ENCODE data around the gene C4BPB.

The C4BPB gene

DNA sequence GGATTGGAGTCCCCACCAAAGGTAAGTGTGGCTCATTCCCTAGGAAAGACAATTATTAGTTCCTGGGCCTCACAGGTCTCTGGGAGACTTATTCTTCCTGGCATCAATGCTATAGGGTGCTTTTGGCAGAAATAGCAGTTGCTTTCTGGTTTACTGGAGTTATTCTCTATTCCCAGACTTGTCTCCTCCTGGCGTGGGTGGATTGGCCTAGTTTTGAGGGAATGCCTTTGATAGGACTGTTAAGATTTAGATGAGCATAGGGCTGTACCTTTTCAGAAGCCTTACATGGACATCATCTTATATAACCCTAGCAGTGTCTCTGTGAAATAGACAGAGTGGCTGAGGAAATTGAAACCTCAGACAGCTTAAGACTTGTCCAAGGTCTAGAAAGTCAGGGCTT lies 26.6 kb upstream of the C4BPB start:
- no peak overlapping the region for H2AFZ ChIP-seq (ENCODE audit: low read length)
- no CpG with 5 or more reads among the region's 1 CpG for WGBS, 2 donors (ENCODE audit: extremely low coverage in 2 of 2, insufficient read length in 2 of 2, insufficient replicate concordance in 1 of 2)
- no peak overlapping the region for H3K4me3 ChIP-seq (ENCODE audit: low read length in 2 of 2)
- no peak overlapping the region for H3K23ac ChIP-seq (ENCODE audit: low read depth, low read length, poor library complexity)
- no peak overlapping the region for H3K4ac ChIP-seq (ENCODE audit: low read length)
- H2BK12ac ChIP-seq (ENCODE audit: low read length) = no peak overlapping the region
- no peak overlapping the region for H2BK120ac ChIP-seq (ENCODE audit: low read depth, low read length)
- H2BK15ac ChIP-seq (ENCODE audit: low read length) = no peak overlapping the region
- no peaks in the 10 kb centered on the region for H3K79me1 ChIP-seq (ENCODE audit: low read depth, low read length)
- H4K91ac ChIP-seq (ENCODE audit: low read depth, low read length, poor library complexity) = no peak overlapping the region
- H3K4me1 ChIP-seq (ENCODE audit: control insufficient read depth in 2 of 2, insufficient read depth in 1 of 2, low read depth in 1 of 2, low read length in 2 of 2) = peaks cover 0 to 1% of the 10 kb centered on the region in 2 donors
- no peak overlapping the region for H3K18ac ChIP-seq (ENCODE audit: low read length)
- H3K27me3 ChIP-seq (ENCODE audit: control insufficient read depth in 3 of 3, insufficient read depth in 3 of 3, low read depth in 1 of 3, low read length in 3 of 3) = no peaks in the 10 kb centered on the region
- no peak overlapping the region for H3K9ac ChIP-seq (ENCODE audit: low read depth, low read length, poor library complexity)
- no peaks in the 10 kb centered on the region for H3K9me3 ChIP-seq (replicated peaks in 1 of 2; ENCODE audit: control insufficient read depth in 2 of 2, insufficient read depth in 1 of 2, low read depth in 1 of 2, low read length in 2 of 2)
- no peak overlapping the region for H4K8ac ChIP-seq (ENCODE audit: low read depth, low read length)
- H2AK5ac ChIP-seq (ENCODE audit: low read depth, low read length) = no peak overlapping the region
- no peak for DNase-seq (ENCODE audit: low spot score)
- H3K36me3 ChIP-seq (replicated peaks in 1 of 2; ENCODE audit: control insufficient read depth in 2 of 2, insufficient read depth in 2 of 2, low read length in 2 of 2) = peaks cover 0 to 3% of the 10 kb centered on the region in 2 donors
- no peak overlapping the region for H3K4me2 ChIP-seq (ENCODE audit: insufficient read depth, low read length, poor library complexity, severe bottlenecking)
- H3K27ac ChIP-seq (replicated peaks; ENCODE audit: low read length) = no peak overlapping the region
- no peak overlapping the region for H3K14ac ChIP-seq (ENCODE audit: low read length)
- H2BK5ac ChIP-seq (ENCODE audit: low read length) = no peak overlapping the region

GRCh38 chr1:207063014-207063413 lies 25.6 kb upstream of the C4BPB start:
- H4K8ac ChIP-seq (ENCODE audit: low read depth, low read length) = no peak overlapping the region
- peaks cover 0 to 1% of the 10 kb centered on the region in 2 donors for H3K4me1 ChIP-seq (ENCODE audit: control insufficient read depth in 2 of 2, insufficient read depth in 1 of 2, low read depth in 1 of 2, low read length in 2 of 2)
- peaks cover 0 to 3% of the 10 kb centered on the region in 2 donors for H3K36me3 ChIP-seq (replicated peaks in 1 of 2; ENCODE audit: control insufficient read depth in 2 of 2, insufficient read depth in 2 of 2, low read length in 2 of 2)
- no peak overlapping the region for H2BK120ac ChIP-seq (ENCODE audit: low read depth, low read length)
- no peak overlapping the region for H2BK12ac ChIP-seq (ENCODE audit: low read length)
- H3K23ac ChIP-seq (ENCODE audit: low read depth, low read length, poor library complexity) = no peak overlapping the region
- WGBS, 2 donors (ENCODE audit: extremely low coverage in 2 of 2, insufficient read length in 2 of 2, insufficient replicate concordance in 1 of 2) = no CpG with 5 or more reads among the region's 5 CpGs
- DNase-seq (ENCODE audit: low spot score) = no peak
- no peak overlapping the region for H3K27ac ChIP-seq (replicated peaks; ENCODE audit: low read length)
- H3K14ac ChIP-seq (ENCODE audit: low read length) = no peak overlapping the region
- no peak overlapping the region for H2BK15ac ChIP-seq (ENCODE audit: low read length)
- no peaks in the 10 kb centered on the region for H3K79me1 ChIP-seq (ENCODE audit: low read depth, low read length)
- no peak overlapping the region for H2AFZ ChIP-seq (ENCODE audit: low read length)
- H3K4ac ChIP-seq (ENCODE audit: low read length) = no peak overlapping the region
- no peaks in the 10 kb centered on the region for H3K9me3 ChIP-seq (replicated peaks in 1 of 2; ENCODE audit: control insufficient read depth in 2 of 2, insufficient read depth in 1 of 2, low read depth in 1 of 2, low read length in 2 of 2)
- H2BK5ac ChIP-seq (ENCODE audit: low read length) = no peak overlapping the region
- no peak overlapping the region for H3K4me2 ChIP-seq (ENCODE audit: insufficient read depth, low read length, poor library complexity, severe bottlenecking)
- no peak overlapping the region for H4K91ac ChIP-seq (ENCODE audit: low read depth, low read length, poor library complexity)
- no peak overlapping the region for H3K9ac ChIP-seq (ENCODE audit: low read depth, low read length, poor library complexity)
- no peak overlapping the region for H2AK5ac ChIP-seq (ENCODE audit: low read depth, low read length)
- no peaks in the 10 kb centered on the region for H3K27me3 ChIP-seq (ENCODE audit: control insufficient read depth in 3 of 3, insufficient read depth in 3 of 3, low read depth in 1 of 3, low read length in 3 of 3)
- no peak overlapping the region for H3K4me3 ChIP-seq (ENCODE audit: low read length in 2 of 2)
- no peak overlapping the region for H3K18ac ChIP-seq (ENCODE audit: low read length)

DNA sequence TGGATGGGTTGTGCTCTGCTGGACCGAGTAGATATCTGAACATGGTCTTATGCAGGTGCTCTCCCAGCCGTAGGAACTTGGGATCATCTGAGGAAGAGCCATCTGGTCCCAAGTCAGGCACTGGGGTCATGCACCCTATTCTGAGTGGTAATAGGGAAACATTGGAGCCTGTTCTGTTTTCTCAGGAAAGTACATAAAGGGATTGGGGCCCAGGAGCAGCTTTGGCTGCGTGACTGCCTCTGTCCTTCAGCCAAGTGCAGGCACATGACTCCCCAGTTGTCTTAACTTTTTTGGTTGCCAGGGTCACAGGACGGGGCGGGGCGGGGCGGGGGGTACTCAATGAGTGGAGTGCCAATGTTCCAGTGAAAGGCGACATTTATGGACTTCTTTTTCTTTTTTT lies 24.1 kb upstream of the C4BPB start:
- Histone ChIP-seq H3K27ac (replicated peaks; ENCODE audit: low read length) (no peak overlapping the region), H3K36me3 (replicated peaks in 1 of 2; ENCODE audit: control insufficient read depth in 2 of 2, insufficient read depth in 2 of 2, low read length in 2 of 2) (peaks cover 3% of the 10 kb centered on the region in 2 donors), H2BK120ac (ENCODE audit: low read depth, low read length) (no peak overlapping the region)

DNA sequence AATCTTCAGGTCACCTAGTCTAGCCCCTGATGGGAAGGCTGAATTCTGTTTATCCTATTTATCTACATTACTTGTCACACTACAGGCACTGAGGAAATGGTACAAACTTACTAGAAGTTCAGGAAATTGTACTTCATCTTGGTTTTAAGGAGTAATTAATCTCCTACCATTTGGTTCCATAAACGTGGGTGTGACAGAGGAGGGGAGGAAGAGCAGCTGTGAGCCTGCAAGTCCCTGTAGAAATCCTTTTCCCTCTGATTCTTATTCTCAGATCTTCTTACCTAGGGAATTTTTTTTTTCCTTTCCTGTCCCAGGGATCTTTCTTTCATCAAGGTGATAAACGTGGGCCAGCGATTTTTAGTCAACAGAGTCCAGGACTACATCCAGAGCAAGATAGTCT lies 21.5 kb upstream of the C4BPB start:
- Histone ChIP-seq H3K36me3 (replicated peaks in 1 of 2; ENCODE audit: control insufficient read depth in 2 of 2, insufficient read depth in 2 of 2, low read length in 2 of 2) (peaks cover 3 to 6% of the 10 kb centered on the region in 2 donors), H3K27ac (replicated peaks; ENCODE audit: low read length) (no peak overlapping the region), H2AK5ac (ENCODE audit: low read depth, low read length) (no peak overlapping the region), H2BK120ac (ENCODE audit: low read depth, low read length) (no peak overlapping the region), H2BK12ac (ENCODE audit: low read length) (no peak overlapping the region), H3K4ac (ENCODE audit: low read length) (no peak overlapping the region), H2BK15ac (ENCODE audit: low read length) (no peak overlapping the region), H4K91ac (ENCODE audit: low read depth, low read length, poor library complexity) (no peak overlapping the region), H3K23ac (ENCODE audit: low read depth, low read length, poor library complexity) (no peak overlapping the region), H3K79me1 (ENCODE audit: low read depth, low read length) (no peaks in the 10 kb centered on the region), H3K14ac (ENCODE audit: low read length) (no peak overlapping the region), H2AFZ (ENCODE audit: low read length) (no peak overlapping the region), H3K27me3 (ENCODE audit: control insufficient read depth in 3 of 3, insufficient read depth in 3 of 3, low read depth in 1 of 3, low read length in 3 of 3) (no peaks in the 10 kb centered on the region), H3K9ac (ENCODE audit: low read depth, low read length, poor library complexity) (no peak overlapping the region), H3K4me2 (ENCODE audit: insufficient read depth, low read length, poor library complexity, severe bottlenecking) (no peak overlapping the region), H3K18ac (ENCODE audit: low read length) (no peak overlapping the region), H3K4me3 (ENCODE audit: low read length in 2 of 2) (no peak overlapping the region), H3K4me1 (ENCODE audit: control insufficient read depth in 2 of 2, insufficient read depth in 1 of 2, low read depth in 1 of 2, low read length in 2 of 2) (no peaks in the 10 kb centered on the region), H4K8ac (ENCODE audit: low read depth, low read length) (no peak overlapping the region), H3K9me3 (replicated peaks in 1 of 2; ENCODE audit: control insufficient read depth in 2 of 2, insufficient read depth in 1 of 2, low read depth in 1 of 2, low read length in 2 of 2) (no peaks in the 10 kb centered on the region), H2BK5ac (ENCODE audit: low read length) (no peak overlapping the region)
- no CpG with 5 or more reads among the region's 3 CpGs for WGBS, 2 donors (ENCODE audit: extremely low coverage in 2 of 2, insufficient read length in 2 of 2, insufficient replicate concordance in 1 of 2)
- no peak for DNase-seq (ENCODE audit: low spot score)

More for the DNA sequence above, 24.1 kb upstream of the C4BPB start:
- no peak overlapping the region for H4K8ac ChIP-seq (ENCODE audit: low read depth, low read length)
- H3K23ac ChIP-seq (ENCODE audit: low read depth, low read length, poor library complexity) = no peak overlapping the region
- no CpG with 5 or more reads among the region's 8 CpGs for WGBS, 2 donors (ENCODE audit: extremely low coverage in 2 of 2, insufficient read length in 2 of 2, insufficient replicate concordance in 1 of 2)
- no peak overlapping the region for H3K4ac ChIP-seq (ENCODE audit: low read length)
- H3K4me2 ChIP-seq (ENCODE audit: insufficient read depth, low read length, poor library complexity, severe bottlenecking) = no peak overlapping the region
- H3K18ac ChIP-seq (ENCODE audit: low read length) = no peak overlapping the region
- no peak overlapping the region for H2AFZ ChIP-seq (ENCODE audit: low read length)
- no peaks in the 10 kb centered on the region for H3K9me3 ChIP-seq (replicated peaks in 1 of 2; ENCODE audit: control insufficient read depth in 2 of 2, insufficient read depth in 1 of 2, low read depth in 1 of 2, low read length in 2 of 2)
- H3K4me1 ChIP-seq (ENCODE audit: control insufficient read depth in 2 of 2, insufficient read depth in 1 of 2, low read depth in 1 of 2, low read length in 2 of 2) = no peaks in the 10 kb centered on the region
- H4K91ac ChIP-seq (ENCODE audit: low read depth, low read length, poor library complexity) = no peak overlapping the region
- no peak overlapping the region for H2BK15ac ChIP-seq (ENCODE audit: low read length)
- H2BK5ac ChIP-seq (ENCODE audit: low read length) = no peak overlapping the region
- no peak overlapping the region for H2BK12ac ChIP-seq (ENCODE audit: low read length)
- no peak for DNase-seq (ENCODE audit: low spot score)
- H3K79me1 ChIP-seq (ENCODE audit: low read depth, low read length) = no peaks in the 10 kb centered on the region
- no peak overlapping the region for H3K9ac ChIP-seq (ENCODE audit: low read depth, low read length, poor library complexity)
- H3K27me3 ChIP-seq (ENCODE audit: control insufficient read depth in 3 of 3, insufficient read depth in 3 of 3, low read depth in 1 of 3, low read length in 3 of 3) = no peaks in the 10 kb centered on the region
- no peak overlapping the region for H3K14ac ChIP-seq (ENCODE audit: low read length)
- H2AK5ac ChIP-seq (ENCODE audit: low read depth, low read length) = no peak overlapping the region
- H3K4me3 ChIP-seq (ENCODE audit: low read length in 2 of 2) = no peak overlapping the region
